GM10248 (cell line): ENCODE results near the gene SPRING1.

Experiments
- CTCF ChIA-PET: fragments of 300-600 bp; sonication (Branson Sonifier 250); formaldehyde crosslinking; extraction: SDS; loops from one replicate; lab custom pipeline; 2021; ENCODE audit warnings: antibody characterized with exemption; lab: Yijun Ruan, JAX
- POLR2A ChIA-PET: fragments of 350-650 bp; sonication (Branson Sonifier 250); formaldehyde crosslinking; extraction: SDS; loops from one replicate; lab custom pipeline; 2020; ENCODE audit warnings: antibody characterized with exemption; lab: Yijun Ruan, JAX
- DNase-seq: peaks from one replicate; pipeline ENCODE4 v3.0.0; 2012; ENCODE audit errors: extremely low spot score
- CTCF ChIP-seq: IDR thresholded peaks from 2 replicates; pipeline ENCODE4 v1.5.1; 2012; ENCODE audit warnings: mild to moderate bottlenecking, low read depth; ENCODE audit errors: extremely low read depth, missing control alignments, control extremely low read depth

The SPRING1 gene

GRCh38 chr12:116774020-116774419 lies 36.2 kb upstream of the SPRING1 start:
- no peak for TF ChIP-seq CTCF
- ChIA-PET POLR2A (no interaction called here), CTCF (no interaction called here)
- no peak for DNase-seq

- POLR2A ChIA-PET: no interaction called here
- DNase-seq: no peak
- no peak for TF ChIP-seq CTCF
- CTCF ChIA-PET: no interaction called here
Observed at GRCh38 chr12:116773276-116773731, 35.4 kb upstream of the SPRING1 start.

GRCh38 chr12:116771651-116772050 lies 33.8 kb upstream of the SPRING1 start:
- ChIA-PET CTCF (no interaction called here), POLR2A (no interaction called here)
- DNase-seq: no peak
- no peak for TF ChIP-seq CTCF

GRCh38 chr12:116766746-116767145 lies 28.9 kb upstream of the SPRING1 start:
- no peak for DNase-seq
- POLR2A ChIA-PET: no interaction called here
- TF ChIP-seq CTCF: no peak
- CTCF ChIA-PET: no interaction called here

- no peak for DNase-seq
- ChIA-PET CTCF (no interaction called here), POLR2A (no interaction called here)
- TF ChIP-seq CTCF: no peak
Observed at GRCh38 chr12:116766285-116766684, 28.4 kb upstream of the SPRING1 start.

- CTCF ChIA-PET: interaction anchor here (0.8 to 1.4 kb wide), 2 partner anchors 16 to 19 kb away, joined by 4 read pairs; no protein-coding TSS in a partner anchor
- POLR2A ChIA-PET: no interaction called here
- DNase-seq: no peak
- TF ChIP-seq CTCF: no peak
Observed at GRCh38 chr12:116765271-116765670, 27.4 kb upstream of the SPRING1 start.

- TF ChIP-seq CTCF: no peak
- DNase-seq: no peak
- ChIA-PET CTCF (no interaction called here), POLR2A (no interaction called here)
Observed at GRCh38 chr12:116761499-116761898, 23.6 kb upstream of the SPRING1 start.
